ENCODE data around the gene ARHGAP25. TPM values are rescaled to one million over a fixed set of nuclear protein-coding genes. Genes with fewer than 3 reads are reported as not detected.
A peak's percentile ranks its signal among the peaks of the same experiment; 100 is the strongest.

The ARHGAP25 gene
- total RNA-seq, 3 donors from 2014 or later (not counting 1 experiment from before 2014, with no cell fraction given), result 122 to 180 (median 155) TPM

DNA sequence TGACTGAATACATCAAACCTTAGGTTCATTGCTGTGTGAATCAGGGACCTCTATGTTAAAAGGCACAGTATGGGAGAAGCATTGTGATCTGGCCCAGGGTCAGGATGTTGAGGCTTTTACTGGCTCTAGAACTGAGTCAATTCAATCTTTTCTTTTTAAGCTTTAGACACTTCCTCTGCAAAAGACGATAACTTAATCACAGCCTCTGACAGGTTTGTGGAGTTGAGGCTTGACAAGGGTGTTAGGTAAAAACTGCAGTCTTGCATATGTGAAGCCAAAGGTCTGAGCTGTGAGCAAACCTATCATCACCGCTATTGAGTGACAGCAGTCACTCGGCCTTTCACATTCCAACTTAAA, 17.3 kb upstream of the ARHGAP25 start:
- H3K4me1 ChIP-seq (ENCODE audit: control insufficient read depth, insufficient read depth, low read length), result peaks cover 43% of the 10 kb centered on the region
- Mint-ChIP-seq H3K4me3 (no peak overlapping the region), H3K9me3 (no peaks in the 10 kb centered on the region), H3K36me3 (no peaks in the 10 kb centered on the region), H3K27me3 (ENCODE audit: low read depth in 2 of 2) (peaks cover 72 to 99% of the 10 kb centered on the region in 2 donors), H3K4me1 (peaks cover 58 to 66% of the 10 kb centered on the region in 2 donors), H3K27ac (no peak overlapping the region)
- peak in 1 of 2 donors; percentile 40 for DNase-seq
- H3K27ac ChIP-seq (ENCODE audit: low read length), result no peak overlapping the region
- H3K36me3 ChIP-seq (ENCODE audit: control insufficient read depth, insufficient read depth, low read length), result no peaks in the 10 kb centered on the region
- WGBS (ENCODE audit: insufficient coverage), result 16% methylated on average over 3 of the region's 3 CpGs
- H3K9me3 ChIP-seq (ENCODE audit: control insufficient read depth, insufficient read depth, low read length), result no peaks in the 10 kb centered on the region
- intact Hi-C loops (cut with micrococcal nuclease), result loop anchor here (2.0 to 5.0 kb wide), 3 partner anchors 35 to 254 kb away; no protein-coding TSS in a partner anchor
- TF ChIP-seq, protein P1, sequence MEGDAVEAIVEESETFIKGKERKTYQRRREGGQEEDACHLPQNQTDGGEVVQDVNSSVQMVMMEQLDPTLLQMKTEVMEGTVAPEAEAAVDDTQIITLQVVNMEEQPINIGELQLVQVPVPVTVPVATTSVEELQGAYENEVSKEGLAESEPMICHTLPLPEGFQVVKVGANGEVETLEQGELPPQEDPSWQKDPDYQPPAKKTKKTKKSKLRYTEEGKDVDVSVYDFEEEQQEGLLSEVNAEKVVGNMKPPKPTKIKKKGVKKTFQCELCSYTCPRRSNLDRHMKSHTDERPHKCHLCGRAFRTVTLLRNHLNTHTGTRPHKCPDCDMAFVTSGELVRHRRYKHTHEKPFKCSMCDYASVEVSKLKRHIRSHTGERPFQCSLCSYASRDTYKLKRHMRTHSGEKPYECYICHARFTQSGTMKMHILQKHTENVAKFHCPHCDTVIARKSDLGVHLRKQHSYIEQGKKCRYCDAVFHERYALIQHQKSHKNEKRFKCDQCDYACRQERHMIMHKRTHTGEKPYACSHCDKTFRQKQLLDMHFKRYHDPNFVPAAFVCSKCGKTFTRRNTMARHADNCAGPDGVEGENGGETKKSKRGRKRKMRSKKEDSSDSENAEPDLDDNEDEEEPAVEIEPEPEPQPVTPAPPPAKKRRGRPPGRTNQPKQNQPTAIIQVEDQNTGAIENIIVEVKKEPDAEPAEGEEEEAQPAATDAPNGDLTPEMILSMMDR (IDR thresholded peaks at IDR 0.05), result no peak
- peaks cover 21% of the 10 kb centered on the region for H3K27me3 ChIP-seq (ENCODE audit: control insufficient read depth, insufficient read depth, low read length)
- H3K4me3 ChIP-seq (ENCODE audit: low read length), result no peak overlapping the region
- peak; percentile 37 to 50 (median 49) for ATAC-seq

DNA sequence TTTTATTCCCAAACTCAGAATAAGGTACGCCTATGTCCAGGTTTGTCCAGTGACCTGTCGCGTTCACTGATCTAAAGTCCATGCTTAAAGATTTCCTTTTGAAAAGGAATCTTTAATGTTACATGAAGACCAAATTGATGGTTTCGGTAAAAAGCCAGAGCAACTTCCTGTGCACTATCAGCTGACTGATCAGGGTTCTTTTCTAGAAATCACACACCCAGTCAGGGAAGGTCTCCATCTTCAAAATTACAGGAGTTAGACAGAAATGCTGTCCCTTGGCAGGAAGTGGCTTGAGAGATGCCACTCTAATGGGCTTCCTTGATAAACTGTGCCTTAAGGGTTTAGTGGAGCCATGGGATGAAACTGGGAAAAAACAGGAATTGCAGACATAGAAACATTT, 14.7 kb upstream of the ARHGAP25 start:
- H3K4me3 ChIP-seq (ENCODE audit: low read length), result no peak overlapping the region
- no peaks in the 10 kb centered on the region for H3K9me3 Mint-ChIP-seq
- H3K4me1 Mint-ChIP-seq, result peaks cover 57 to 66% of the 10 kb centered on the region in 2 donors
- no peaks in the 10 kb centered on the region for H3K36me3 ChIP-seq (ENCODE audit: control insufficient read depth, insufficient read depth, low read length)
- peaks cover 19% of the 10 kb centered on the region for H3K27me3 ChIP-seq (ENCODE audit: control insufficient read depth, insufficient read depth, low read length)
- H3K27me3 Mint-ChIP-seq (ENCODE audit: low read depth in 2 of 2), result peaks cover 62 to 73% of the 10 kb centered on the region in 2 donors
- no peaks in the 10 kb centered on the region for H3K36me3 Mint-ChIP-seq
- no peaks in the 10 kb centered on the region for H3K9me3 ChIP-seq (ENCODE audit: control insufficient read depth, insufficient read depth, low read length)
- no peak for ATAC-seq
- intact Hi-C loops (cut with micrococcal nuclease), result loop anchor here (2.0 to 5.0 kb wide), 3 partner anchors 15 to 187 kb away; partner anchors contain the start of gene ARHGAP25
- H3K4me1 ChIP-seq (ENCODE audit: control insufficient read depth, insufficient read depth, low read length), result peaks cover 54% of the 10 kb centered on the region
- H3K27ac ChIP-seq (ENCODE audit: low read length), result no peak overlapping the region
- WGBS (ENCODE audit: insufficient coverage), result 69% methylated on average over 4 of the region's 4 CpGs
- H3K27ac Mint-ChIP-seq, result no peak overlapping the region
- TF ChIP-seq, protein P1 (IDR thresholded peaks at IDR 0.05), result no peak
- peak in 1 of 2 donors; percentile 67 for DNase-seq
- peak overlapping the region; percentile 29 for H3K4me3 Mint-ChIP-seq

DNA sequence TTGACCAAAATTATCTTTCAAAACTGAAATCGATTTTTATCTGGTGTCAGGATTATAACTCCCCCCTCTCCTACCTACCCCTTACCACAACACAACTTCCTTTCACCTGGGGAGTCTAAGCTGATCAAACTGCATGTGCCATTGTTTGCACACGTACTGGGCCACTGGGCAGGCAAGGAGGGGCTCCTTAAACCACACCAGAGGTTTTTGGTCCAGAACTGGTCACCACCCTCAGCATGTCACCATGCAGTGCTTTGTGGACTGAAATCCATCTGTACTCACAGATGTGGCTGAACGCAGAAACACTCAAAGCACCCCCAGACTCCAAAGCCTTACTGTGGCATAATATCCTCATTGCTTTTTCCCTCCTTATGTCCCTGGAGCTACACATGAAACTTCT, 13.9 kb upstream of the ARHGAP25 start:
- ATAC-seq, result no peak
- no peak for DNase-seq
- Histone ChIP-seq H3K36me3 (ENCODE audit: control insufficient read depth, insufficient read depth, low read length) (no peaks in the 10 kb centered on the region), H3K27ac (ENCODE audit: low read length) (no peak overlapping the region), H3K27me3 (ENCODE audit: control insufficient read depth, insufficient read depth, low read length) (peaks cover 14% of the 10 kb centered on the region), H3K4me1 (ENCODE audit: control insufficient read depth, insufficient read depth, low read length) (peaks cover 46% of the 10 kb centered on the region), H3K9me3 (ENCODE audit: control insufficient read depth, insufficient read depth, low read length) (no peaks in the 10 kb centered on the region), H3K4me3 (ENCODE audit: low read length) (no peak overlapping the region)
- Mint-ChIP-seq H3K27me3 (ENCODE audit: low read depth in 2 of 2) (peaks cover 60 to 69% of the 10 kb centered on the region in 2 donors), H3K4me1 (peaks cover 49 to 58% of the 10 kb centered on the region in 2 donors), H3K36me3 (no peaks in the 10 kb centered on the region), H3K4me3 (no peak overlapping the region), H3K27ac (no peak overlapping the region), H3K9me3 (no peaks in the 10 kb centered on the region)
- WGBS (ENCODE audit: insufficient coverage), result 33% methylated on average over 3 of the region's 3 CpGs
- intact Hi-C loops (cut with micrococcal nuclease), result loop anchor here (2.0 kb wide), 1 partner anchor 14 kb away; the partner anchor contains the start of gene ARHGAP25
- TF ChIP-seq, protein P1 (IDR thresholded peaks at IDR 0.05), result no peak
